ENCODE data around the gene PLXNB1. TPM values are rescaled to one million over a fixed set of nuclear protein-coding genes. Genes with fewer than 3 reads are reported as not detected.

The PLXNB1 gene
- total and polyA plus RNA-seq, 2 of the 13 experiments (the other 11 are each of a cell fraction or from before 2014, with no cell fraction given) = 86.0 to 143 TPM

GRCh38 chr3:48399387-48400172 is 30.3 kb downstream of the PLXNB1 start (continued):
- peak; percentile 61; the same call in 1 of the 2 replicates for TF ChIP-seq PAF1 (CRISPR knock-in tag; IDR thresholded peaks at IDR 0.05)
- no peak for TF ChIP-seq ZNF354B (CRISPR knock-in tag; IDR thresholded peaks at IDR 0.05)
- TF ChIP-seq SALL1 (CRISPR knock-in tag; IDR thresholded peaks at IDR 0.05) = no peak
- no peak for TF ChIP-seq ZFX (CRISPR knock-in tag; IDR thresholded peaks at IDR 0.05; ENCODE audit: low read depth)
- TF ChIP-seq HIVEP1 (CRISPR knock-in tag; IDR thresholded peaks at IDR 0.05) = peak; percentile 49; the same call in 1 of the 2 replicates
- TF ChIP-seq ZNF737 (CRISPR knock-in tag; IDR thresholded peaks at IDR 0.05; ENCODE audit: borderline replicate concordance) = no peak

DNA sequence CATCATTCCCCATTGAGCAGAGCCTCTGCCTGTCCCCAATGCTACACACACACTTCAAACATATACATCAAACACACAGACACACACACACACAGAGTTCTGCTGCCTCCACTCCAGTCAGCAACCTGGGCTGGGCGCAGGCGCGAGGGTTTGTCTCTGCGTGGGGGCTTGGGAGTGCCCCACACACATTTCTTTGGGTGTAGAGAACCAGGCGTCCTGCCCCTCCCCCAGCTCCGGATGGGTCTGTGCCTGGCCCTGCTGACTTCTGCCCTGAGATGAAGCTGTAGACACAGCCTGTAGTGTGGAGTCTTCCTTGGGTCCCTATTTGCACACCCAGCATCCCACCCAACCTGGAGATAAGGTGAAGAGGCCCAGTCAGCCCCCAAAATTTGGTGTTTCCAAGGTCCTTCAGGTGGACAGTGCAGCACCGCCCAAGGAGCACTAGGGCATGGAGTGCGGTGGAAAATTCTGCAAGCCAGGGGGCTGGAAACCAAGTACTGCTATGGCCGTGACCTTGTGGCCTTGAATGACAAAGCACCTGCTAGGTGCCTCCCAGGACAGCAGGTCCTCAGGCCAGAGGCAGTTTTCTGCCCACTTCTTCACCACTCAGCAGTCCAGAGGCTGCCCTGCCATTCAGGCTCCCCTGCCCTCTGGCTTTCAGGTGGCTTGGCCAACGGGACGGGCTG is 31.0 kb downstream of the PLXNB1 start:
- Histone ChIP-seq H3K36me3 (replicated peaks in 1 of 2; ENCODE audit: control insufficient read depth in 1 of 2, insufficient read depth in 2 of 2, low read length in 2 of 2) (peaks cover 5 to 6% of the 10 kb centered on the region in 2 experiments; a peak in 4 of 5 replicates), H3K9me3 (ENCODE audit: low read length) (no peaks in the 10 kb centered on the region), H2AFZ (ENCODE audit: low read length) (no peak overlapping the region), H3K79me2 (ENCODE audit: insufficient read depth, low read length) (no peaks in the 10 kb centered on the region), H4K20me1 (ENCODE audit: insufficient read depth, low read length) (peaks cover 4% of the 10 kb centered on the region; the same call in 1 of the 2 replicates), H3K4me1 (ENCODE audit: insufficient read depth, low read length) (peaks cover 17% of the 10 kb centered on the region), H3K9ac (ENCODE audit: insufficient read depth, low read depth, low read length) (no peak overlapping the region), H3K27ac (ENCODE audit: extremely low read length, insufficient read depth, low read length) (no peak overlapping the region), H3K4me2 (ENCODE audit: low read depth, low read length) (no peak overlapping the region), H3K27me3 (ENCODE audit: control insufficient read depth in 1 of 2, insufficient read depth in 2 of 2, low read length in 2 of 2) (no peaks in the 10 kb centered on the region), H3K4me3 (replicated peaks in 1 of 3; ENCODE audit: insufficient read depth in 1 of 3, low read depth in 2 of 3, low read length in 3 of 3) (no peak overlapping the region)
- WGBS (ENCODE audit: low lambda C conversion rate) = 40% methylated on average over 1 of the region's 11 CpGs
- intact Hi-C loops (cut with micrococcal nuclease; ENCODE audit: unreplicated experiment) (no loop called here), in situ Hi-C loops (cut with HindIII; ENCODE audit: extremely low pct_ligation_motif_present, low pct_unique_long_range_greater_than_20kb) (no loop called here)
- FAIRE-seq (no peak), DNase-seq (ENCODE audit: low spot score) (no peak), ATAC-seq (peak; percentile 30)
- CTCF ChIA-PET (ENCODE audit: low intra/inter-chr PET ratio, low total read pairs) = interaction anchor here (4.8 kb wide), 1 partner anchor 36 kb away, joined by 117 read pairs; no protein-coding TSS in a partner anchor
- POLR2A ChIA-PET = interaction anchor here (0.7 to 4.0 kb wide), 6 partner anchors 20 to 41 kb away, joined by 3 to 71 read pairs (median 20); partner anchors contain the start of genes CCDC51, PLXNB1 and TMA7
- BruUV-seq (replicated peaks) = no TSS peak
- TF ChIP-seq ELF3 (CRISPR knock-in tag; IDR thresholded peaks at IDR 0.05) (no peak), RBM39 (IDR thresholded peaks at IDR 0.05; ENCODE audit: low read depth, low read length, poor library complexity, severe bottlenecking) (no peak), SRSF1 (optimal IDR thresholded peaks at IDR 0.05; ENCODE audit: low read depth, low read length) (peak; percentile 3), BORCS8-MEF2B (CRISPR knock-in tag; IDR thresholded peaks at IDR 0.05) (peak; percentile 61), ZNF687 (CRISPR knock-in tag; IDR thresholded peaks at IDR 0.05) (peak; percentile 36), AGO1 (IDR thresholded peaks at IDR 0.05; ENCODE audit: low read depth, low read length, poor library complexity, severe bottlenecking) (peak; percentile 80), RBM22 (optimal IDR thresholded peaks at IDR 0.05; ENCODE audit: low read length) (peak; percentile 10), ZNF121 (CRISPR knock-in tag; IDR thresholded peaks at IDR 0.05) (0 out of 2 replicates have a peak, but pooled peaks have one; percentile 18), SMAD1 (CRISPR knock-in tag; IDR thresholded peaks at IDR 0.05; ENCODE audit: borderline replicate concordance, low read depth) (peak; percentile 50; the same call in 1 of the 2 replicates), SOX5 (CRISPR knock-in tag; IDR thresholded peaks at IDR 0.05; ENCODE audit: borderline replicate concordance) (no peak)

Measured in HepG2 (cell line).